A549 treated with dexamethasone at 1 μM for 4 hours (cell line): ENCODE data around the gene ACOT2. TPM values are rescaled to one million over a fixed set of nuclear protein-coding genes. Genes with fewer than 3 reads are reported as not detected.

Source experiments
- total RNA-seq: library from RNA; stranded (reverse); fragments of 200-300 nt; extraction: Qiagen RNA extraction; gene quantifications from 5 replicates; pipeline ENCODE4 v1.2.3, GENCODE V29; 2022

The ACOT2 gene, protein sequence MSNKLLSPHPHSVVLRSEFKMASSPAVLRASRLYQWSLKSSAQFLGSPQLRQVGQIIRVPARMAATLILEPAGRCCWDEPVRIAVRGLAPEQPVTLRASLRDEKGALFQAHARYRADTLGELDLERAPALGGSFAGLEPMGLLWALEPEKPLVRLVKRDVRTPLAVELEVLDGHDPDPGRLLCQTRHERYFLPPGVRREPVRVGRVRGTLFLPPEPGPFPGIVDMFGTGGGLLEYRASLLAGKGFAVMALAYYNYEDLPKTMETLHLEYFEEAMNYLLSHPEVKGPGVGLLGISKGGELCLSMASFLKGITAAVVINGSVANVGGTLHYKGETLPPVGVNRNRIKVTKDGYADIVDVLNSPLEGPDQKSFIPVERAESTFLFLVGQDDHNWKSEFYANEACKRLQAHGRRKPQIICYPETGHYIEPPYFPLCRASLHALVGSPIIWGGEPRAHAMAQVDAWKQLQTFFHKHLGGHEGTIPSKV
- 39.8 to 46.2 TPM (median 43.4 TPM) in 5 replicates for total RNA-seq

DNA sequence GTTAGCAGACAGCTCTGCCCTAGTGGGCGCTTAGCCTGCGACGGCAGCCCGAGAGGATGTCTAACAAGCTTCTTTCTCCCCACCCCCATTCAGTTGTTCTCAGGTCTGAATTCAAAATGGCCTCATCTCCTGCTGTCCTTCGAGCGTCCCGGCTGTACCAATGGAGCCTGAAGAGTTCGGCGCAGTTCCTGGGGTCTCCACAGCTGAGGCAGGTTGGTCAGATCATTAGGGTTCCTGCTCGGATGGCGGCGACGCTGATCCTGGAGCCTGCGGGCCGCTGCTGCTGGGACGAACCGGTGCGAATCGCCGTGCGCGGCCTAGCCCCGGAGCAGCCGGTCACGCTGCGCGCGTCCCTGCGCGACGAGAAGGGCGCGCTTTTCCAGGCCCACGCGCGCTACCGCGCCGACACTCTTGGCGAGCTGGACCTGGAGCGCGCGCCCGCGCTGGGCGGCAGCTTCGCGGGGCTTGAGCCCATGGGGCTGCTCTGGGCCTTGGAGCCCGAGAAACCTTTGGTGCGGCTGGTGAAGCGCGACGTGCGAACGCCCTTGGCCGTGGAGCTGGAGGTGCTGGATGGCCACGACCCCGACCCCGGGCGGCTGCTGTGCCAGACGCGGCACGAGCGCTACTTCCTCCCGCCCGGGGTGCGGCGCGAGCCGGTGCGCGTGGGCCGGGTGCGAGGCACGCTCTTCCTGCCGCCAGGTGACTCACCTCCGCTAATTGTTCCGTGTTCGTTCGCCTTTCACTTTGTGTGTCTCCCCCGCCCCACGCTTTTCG is at the start of gene ACOT2:
ACOT2 (plus strand) TSS at position 29 of the 774 bp plus-strand sequence; CDS start at position 57, 28 bp downstream.

DNA sequence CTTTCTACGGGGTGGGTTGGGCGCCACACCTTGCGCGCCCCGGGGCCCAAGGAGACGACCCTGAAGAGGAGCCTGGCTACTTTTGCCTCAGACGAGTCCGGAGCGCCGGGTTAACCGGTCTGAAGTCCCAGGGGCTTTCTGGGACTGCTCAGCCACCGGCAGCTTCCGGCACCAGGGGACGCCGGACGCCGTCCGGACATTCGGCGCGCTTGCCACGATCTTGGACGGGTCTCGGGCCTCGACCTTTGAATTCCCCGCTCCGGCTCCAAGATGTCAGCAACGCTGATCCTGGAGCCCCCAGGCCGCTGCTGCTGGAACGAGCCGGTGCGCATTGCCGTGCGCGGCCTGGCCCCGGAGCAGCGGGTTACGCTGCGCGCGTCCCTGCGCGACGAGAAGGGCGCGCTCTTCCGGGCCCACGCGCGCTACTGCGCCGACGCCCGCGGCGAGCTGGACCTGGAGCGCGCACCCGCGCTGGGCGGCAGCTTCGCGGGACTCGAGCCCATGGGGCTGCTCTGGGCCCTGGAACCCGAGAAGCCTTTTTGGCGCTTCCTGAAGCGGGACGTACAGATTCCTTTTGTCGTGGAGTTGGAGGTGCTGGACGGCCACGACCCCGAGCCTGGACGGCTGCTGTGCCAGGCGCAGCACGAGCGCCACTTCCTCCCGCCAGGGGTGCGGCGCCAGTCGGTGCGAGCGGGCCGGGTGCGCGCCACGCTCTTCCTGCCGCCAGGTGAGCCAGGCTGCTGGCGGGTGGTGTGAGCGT is 22.9 kb downstream of the ACOT2 start, which contains the start of gene ACOT4:
ACOT4 (plus strand) TSS at position 184 of the 760 bp plus-strand sequence; CDS start at position 271, 87 bp downstream.

DNA sequence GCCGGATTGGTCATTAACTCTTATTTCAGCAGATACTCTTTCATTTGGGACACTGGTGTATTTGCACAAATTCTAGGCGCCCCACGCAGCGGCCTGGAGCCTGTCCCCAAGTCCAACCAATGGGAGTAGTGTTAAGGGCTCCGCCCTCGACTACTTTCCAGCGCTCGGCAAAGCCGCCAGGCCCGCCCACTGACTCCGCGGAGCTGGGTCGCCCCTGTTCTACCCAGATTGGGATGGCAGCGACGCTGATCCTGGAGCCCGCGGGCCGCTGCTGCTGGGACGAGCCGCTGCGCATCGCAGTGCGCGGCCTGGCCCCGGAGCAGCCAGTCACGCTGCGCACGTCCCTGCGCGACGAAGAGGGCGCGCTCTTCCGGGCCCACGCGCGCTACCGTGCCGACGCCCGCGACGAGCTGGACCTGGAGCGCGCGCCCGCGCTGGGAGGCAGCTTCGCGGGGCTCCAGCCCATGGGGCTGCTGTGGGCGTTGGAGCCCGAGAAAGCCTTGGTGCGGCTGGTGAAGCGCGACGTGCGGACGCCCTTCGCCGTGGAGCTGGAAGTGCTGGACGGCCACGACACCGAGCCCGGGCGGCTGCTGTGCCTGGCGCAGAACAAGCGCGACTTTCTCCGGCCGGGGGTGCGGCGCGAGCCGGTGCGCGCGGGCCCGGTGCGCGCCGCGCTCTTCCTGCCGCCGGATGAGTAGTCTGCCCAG is 43.5 kb downstream of the ACOT2 start, which contains the start of gene ACOT6:
ACOT6 (plus strand) TSS at position 179 of the 707 bp plus-strand sequence; CDS start at position 234, 55 bp downstream.

Other genes with a start within 250 kb of the ACOT2 start
- 32.8 to 43.7 TPM (median 43.2 TPM) in 5 replicates for gene NUMB, start 110.7 kb upstream of the ACOT2 start, total RNA-seq
- gene RIOX1, start 78.3 kb upstream of the ACOT2 start, total RNA-seq: 20.2 to 26.8 TPM (median 24.5 TPM) in 5 replicates
- 5.6 to 6.8 TPM (median 6.3 TPM) in 5 replicates for gene ACOT1, start 32.1 kb upstream of the ACOT2 start, total RNA-seq
- 0.33 TPM in 1 of 5 replicates, not detected in the others for gene HEATR4, start 10.3 kb upstream of the ACOT2 start, total RNA-seq
- gene ACOT4, start 22.7 kb downstream of the ACOT2 start, total RNA-seq: 1.5 to 1.8 TPM (median 1.7 TPM) in 5 replicates
- gene ACOT6, start 43.3 kb downstream of the ACOT2 start, total RNA-seq: not detected in 5 replicates
- gene DNAL1, start 75.8 kb downstream of the ACOT2 start, total RNA-seq: 8.6 to 11.6 TPM (median 11.1 TPM) in 5 replicates
- 57.7 to 64.9 TPM (median 61.1 TPM) in 5 replicates for gene PNMA1, start 145.2 kb downstream of the ACOT2 start, total RNA-seq